SKM-1 treated with dmso at 0.1 percent for 144 hours (cell line): ENCODE data around the gene APOBEC3A.
A peak's percentile ranks its signal among the peaks of the same experiment; 100 is the strongest.

Experiments
- DNase-seq: peaks from one replicate; lab custom pipeline; 2025; ENCODE audit not compliant: unreplicated experiment; lab: John Stamatoyannopoulos, UW

APOBEC3A gene

GRCh38 chr22:38957046-38957770, at the start of gene APOBEC3A:
APOBEC3A (plus strand) TSS chr22:38957609; CDS start chr22:38957692, 83 bp downstream.
- DNase-seq: no peak

GRCh38 chr22:38907767-38908166, 49.6 kb upstream of the APOBEC3A start:
- DNase-seq: no peak

- no peak for DNase-seq
Measured at GRCh38 chr22:38911434-38911833, 46.0 kb upstream of the APOBEC3A start.

GRCh38 chr22:38919631-38920190, 37.7 kb upstream of the APOBEC3A start:
- DNase-seq: no peak

GRCh38 chr22:38921120-38921519, 36.3 kb upstream of the APOBEC3A start:
- no peak for DNase-seq

- DNase-seq: no peak
Measured at GRCh38 chr22:38921806-38922205, 35.6 kb upstream of the APOBEC3A start.

- DNase-seq: no peak
Measured at GRCh38 chr22:38923463-38924346, 33.7 kb upstream of the APOBEC3A start.

GRCh38 chr22:38924347-38924952, 33.0 kb upstream of the APOBEC3A start:
- no peak for DNase-seq

- no peak for DNase-seq
Measured at GRCh38 chr22:38925571-38926041, 31.8 kb upstream of the APOBEC3A start.

GRCh38 chr22:38927033-38927781, 30.2 kb upstream of the APOBEC3A start:
- peak; percentile 80 for DNase-seq

GRCh38 chr22:38930512-38930911, 26.9 kb upstream of the APOBEC3A start:
- DNase-seq: no peak

GRCh38 chr22:38935023-38935422, 22.4 kb upstream of the APOBEC3A start:
- DNase-seq: no peak

GRCh38 chr22:38935616-38936015, 21.8 kb upstream of the APOBEC3A start:
- no peak for DNase-seq

- no peak for DNase-seq
Measured at GRCh38 chr22:38936562-38936961, 20.8 kb upstream of the APOBEC3A start.

GRCh38 chr22:38937036-38937435, 20.4 kb upstream of the APOBEC3A start:
- DNase-seq: no peak

GRCh38 chr22:38937541-38937940, 19.9 kb upstream of the APOBEC3A start:
- DNase-seq: no peak

- DNase-seq: no peak
Measured at GRCh38 chr22:38938221-38938620, 19.2 kb upstream of the APOBEC3A start.

- no peak for DNase-seq
Measured at GRCh38 chr22:38938925-38939324, 18.5 kb upstream of the APOBEC3A start.

- DNase-seq: no peak
Measured at GRCh38 chr22:38940811-38941384, 16.5 kb upstream of the APOBEC3A start.

GRCh38 chr22:38941488-38941987, 15.9 kb upstream of the APOBEC3A start:
- peak; percentile 25 for DNase-seq
